LNCaP clone FGC (cell line): ENCODE results near the gene AIG1.

Experiments
- DNase-seq: peaks from one replicate; pipeline ENCODE4 v3.0.0-alpha.2; 2011; ENCODE audit warnings: low read depth
- H3K4me3 ChIP-seq: 2 replicates; pipeline ENCODE4 v1.5.1; 2011; ENCODE audit warnings: mild to moderate bottlenecking, low read depth, low read length, control low read depth
- TF ChIP-seq, protein P1 (sequence below): IDR thresholded peaks from 2 replicates; pipeline ENCODE4 v1.5.1; 2012; ENCODE audit warnings: mild to moderate bottlenecking; ENCODE audit not compliant: control insufficient read depth, insufficient read depth; ENCODE audit errors: extremely low read depth

Gene AIG1

DNA sequence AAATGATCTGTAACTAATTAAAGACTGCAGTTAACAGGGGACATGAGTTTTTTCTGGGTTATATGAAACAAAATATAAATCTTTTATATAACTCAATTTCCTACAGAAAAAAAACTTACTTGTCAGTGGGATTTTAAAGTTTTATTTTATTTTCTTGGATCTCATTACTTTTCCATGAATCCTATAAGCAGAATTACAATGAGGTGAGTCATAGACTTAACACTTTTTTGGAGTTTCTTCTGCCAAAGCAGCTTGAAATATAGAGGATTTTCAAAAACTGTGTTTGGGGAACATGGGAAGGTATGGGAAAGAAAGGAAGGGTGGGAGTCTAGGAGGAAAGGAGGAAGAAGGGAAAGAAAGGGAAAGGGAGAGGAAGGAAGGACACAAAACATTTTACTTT lies 130.7 kb downstream of the AIG1 start:
- TF ChIP-seq, protein P1, sequence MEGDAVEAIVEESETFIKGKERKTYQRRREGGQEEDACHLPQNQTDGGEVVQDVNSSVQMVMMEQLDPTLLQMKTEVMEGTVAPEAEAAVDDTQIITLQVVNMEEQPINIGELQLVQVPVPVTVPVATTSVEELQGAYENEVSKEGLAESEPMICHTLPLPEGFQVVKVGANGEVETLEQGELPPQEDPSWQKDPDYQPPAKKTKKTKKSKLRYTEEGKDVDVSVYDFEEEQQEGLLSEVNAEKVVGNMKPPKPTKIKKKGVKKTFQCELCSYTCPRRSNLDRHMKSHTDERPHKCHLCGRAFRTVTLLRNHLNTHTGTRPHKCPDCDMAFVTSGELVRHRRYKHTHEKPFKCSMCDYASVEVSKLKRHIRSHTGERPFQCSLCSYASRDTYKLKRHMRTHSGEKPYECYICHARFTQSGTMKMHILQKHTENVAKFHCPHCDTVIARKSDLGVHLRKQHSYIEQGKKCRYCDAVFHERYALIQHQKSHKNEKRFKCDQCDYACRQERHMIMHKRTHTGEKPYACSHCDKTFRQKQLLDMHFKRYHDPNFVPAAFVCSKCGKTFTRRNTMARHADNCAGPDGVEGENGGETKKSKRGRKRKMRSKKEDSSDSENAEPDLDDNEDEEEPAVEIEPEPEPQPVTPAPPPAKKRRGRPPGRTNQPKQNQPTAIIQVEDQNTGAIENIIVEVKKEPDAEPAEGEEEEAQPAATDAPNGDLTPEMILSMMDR = no peak
- no peak for DNase-seq
- no peak overlapping the region for H3K4me3 ChIP-seq

DNA sequence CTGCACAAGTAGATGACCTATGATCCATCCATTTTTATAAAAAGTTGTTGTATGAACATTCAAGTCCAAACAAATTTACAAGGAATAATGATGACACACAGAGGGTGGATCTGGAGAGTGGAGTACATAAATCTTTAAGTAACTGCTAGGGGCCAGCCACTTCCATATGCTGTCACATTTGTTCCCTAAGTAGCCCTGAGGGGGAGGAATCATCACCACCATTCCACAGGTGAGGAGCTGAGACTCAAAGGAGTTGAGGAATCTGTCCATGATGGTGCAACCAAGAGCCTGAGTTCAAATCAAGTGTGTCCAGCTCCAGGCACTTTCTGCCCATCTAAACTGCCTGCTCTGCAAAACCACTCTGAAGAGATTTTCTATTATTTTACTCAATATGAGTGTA lies 132.1 kb downstream of the AIG1 start:
- no peak overlapping the region for H3K4me3 ChIP-seq
- TF ChIP-seq, protein P1 = no peak
- no peak for DNase-seq

DNA sequence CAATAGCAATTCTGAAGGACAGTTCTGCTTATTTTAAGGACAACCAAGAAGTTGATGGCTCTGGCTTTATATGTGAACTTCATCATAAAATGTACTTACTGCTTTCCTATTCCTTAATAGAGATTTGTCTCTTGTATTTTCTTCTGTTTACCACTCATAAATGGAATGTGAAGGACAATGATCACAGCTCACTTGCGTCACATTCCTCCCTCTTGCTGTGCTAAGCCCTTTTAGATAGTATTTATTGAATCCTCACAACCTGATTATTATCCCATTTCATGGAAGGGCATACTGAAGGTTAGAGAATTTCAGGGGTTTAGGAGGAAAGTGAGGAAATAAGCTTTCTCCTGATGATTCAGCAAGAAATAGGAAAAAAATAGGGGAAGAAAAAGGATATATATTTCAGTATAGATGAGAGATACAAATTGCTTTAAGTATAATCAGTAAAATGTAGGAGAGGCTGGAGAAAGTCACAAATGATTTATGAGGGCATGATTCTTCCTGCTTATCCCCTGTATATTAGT lies 132.9 kb downstream of the AIG1 start:
- DNase-seq = no peak

DNA sequence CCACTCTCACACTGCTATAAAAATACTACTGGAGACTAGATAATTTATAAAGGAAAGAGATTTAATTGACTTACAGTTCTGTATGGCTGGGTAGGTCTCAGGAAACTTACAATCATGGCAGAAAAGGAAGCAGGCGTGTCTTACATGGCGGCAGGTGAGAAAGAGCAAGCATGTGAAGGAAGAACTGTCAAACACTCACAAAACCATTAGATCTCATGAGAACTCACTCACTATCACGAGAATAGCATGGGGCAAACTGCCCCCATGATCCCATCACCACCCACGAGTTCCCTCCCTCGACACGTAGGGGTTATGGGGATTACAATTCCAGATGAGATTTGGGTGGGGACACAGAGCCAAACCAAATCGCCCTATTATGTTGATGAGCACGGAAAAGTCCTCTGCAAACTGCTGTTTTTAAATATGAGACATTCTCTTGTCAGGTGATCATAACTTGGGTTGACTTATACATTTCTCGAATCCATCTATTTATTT lies 133.5 kb downstream of the AIG1 start:
- DNase-seq = no peak
- TF ChIP-seq, protein P1 = no peak
- no peak overlapping the region for H3K4me3 ChIP-seq

More for the DNA sequence above, 132.9 kb downstream of the AIG1 start:
- no peak overlapping the region for H3K4me3 ChIP-seq
- TF ChIP-seq, protein P1 = no peak

DNA sequence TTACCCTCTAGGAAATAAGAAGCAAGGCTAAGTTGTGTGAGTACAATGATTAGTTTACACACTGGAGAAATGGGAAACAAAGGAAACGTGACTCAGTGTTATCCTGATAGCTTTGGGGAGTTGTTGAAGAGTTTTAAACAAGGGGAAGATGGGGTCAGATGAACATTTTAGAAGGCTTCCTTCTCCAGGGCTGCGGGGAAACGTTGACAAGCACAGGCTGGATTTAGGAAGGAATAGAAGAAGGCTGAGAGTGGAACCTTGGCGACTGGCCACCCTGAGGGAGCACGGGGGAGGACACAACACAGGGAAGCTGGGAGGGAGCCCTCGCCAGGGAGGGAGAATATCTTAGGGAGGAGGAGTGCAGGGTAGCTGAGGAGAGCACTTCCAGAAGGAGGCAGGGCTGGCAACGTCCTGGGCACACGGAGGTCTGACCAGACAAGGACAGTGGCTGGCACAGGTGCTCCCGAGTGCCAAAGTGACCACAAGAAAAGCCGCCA lies 134.7 kb downstream of the AIG1 start:
- TF ChIP-seq, protein P1 = no peak
- DNase-seq = no peak
- no peak overlapping the region for H3K4me3 ChIP-seq

DNA sequence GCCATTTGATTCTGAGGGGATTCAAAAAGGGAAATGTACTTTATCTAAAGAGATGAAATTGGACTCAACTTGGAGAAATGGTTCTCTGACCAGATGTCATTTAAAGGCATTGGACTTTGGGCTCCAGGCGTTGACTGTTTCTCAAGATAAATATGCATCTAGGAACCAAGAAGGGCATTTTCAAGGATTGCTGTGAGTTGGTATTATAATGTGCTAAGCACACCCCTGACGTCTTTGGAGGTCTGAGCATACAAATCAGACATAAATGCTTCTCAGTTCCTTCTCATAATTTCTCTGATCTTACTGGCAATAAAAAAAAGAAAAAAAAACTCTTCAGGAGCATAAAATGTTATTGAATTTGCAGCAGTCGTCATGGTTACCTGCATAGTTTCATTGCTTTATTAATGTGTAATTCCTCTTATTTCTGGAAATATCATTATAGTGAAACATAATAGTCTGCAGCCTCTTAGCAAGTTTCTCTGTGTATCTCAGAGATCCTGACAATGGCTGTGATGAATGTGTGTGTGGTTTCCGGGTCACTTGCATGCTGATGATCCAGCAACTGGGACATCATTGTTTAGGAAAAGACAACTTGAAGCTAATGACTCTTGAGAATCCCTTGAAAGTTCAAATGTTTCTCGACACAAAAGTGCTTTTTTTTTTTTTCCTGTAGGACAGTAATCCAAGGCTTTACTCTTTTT lies 136.0 kb downstream of the AIG1 start:
- no peak for DNase-seq
- no peak overlapping the region for H3K4me3 ChIP-seq
- TF ChIP-seq, protein P1 = no peak
